ENCODE measurements around the gene SWSAP1. TPM values are rescaled to one million over a fixed set of nuclear protein-coding genes. Genes with fewer than 3 reads are reported as not detected.
"Not testable (repeated sequence)": the region's sequence is repeated elsewhere in the genome, so short reads cannot be mapped to it uniquely, and the experiment has no call there.

SWSAP1 gene
- total RNA-seq, 2 donors from 2014 or later: 2.6 to 2.9 TPM

- no peak for ATAC-seq
- peaks cover 2% of the 10 kb centered on the region for H3K36me3 Mint-ChIP-seq (ENCODE audit: low read depth)
- no peak for DNase-seq
- no peak overlapping the region for H3K4me3 Mint-ChIP-seq
- H3K27me3 Mint-ChIP-seq: peaks cover 9% of the 10 kb centered on the region
- peaks cover 38% of the 10 kb centered on the region for H3K4me1 Mint-ChIP-seq
- H3K9me3 ChIP-seq (ENCODE audit: control insufficient read depth, low read length, poor library complexity, severe bottlenecking): no peaks in the 10 kb centered on the region
- H3K27ac Mint-ChIP-seq: no peak overlapping the region
Observed at GRCh38 chr19:11377756-11378155, 3.3 kb downstream of the SWSAP1 start.

- H3K27ac Mint-ChIP-seq: peak overlapping the region; percentile 57
- H3K4me1 Mint-ChIP-seq: peaks cover 34% of the 10 kb centered on the region
- H3K27me3 Mint-ChIP-seq: peaks cover 13% of the 10 kb centered on the region
- no peak for ATAC-seq
- H3K4me3 Mint-ChIP-seq: no peak overlapping the region
- no peaks in the 10 kb centered on the region for H3K9me3 ChIP-seq (ENCODE audit: control insufficient read depth, low read length, poor library complexity, severe bottlenecking)
- DNase-seq: no peak
- peaks cover 2% of the 10 kb centered on the region for H3K36me3 Mint-ChIP-seq (ENCODE audit: low read depth)
Observed at GRCh38 chr19:11378319-11379189, 4.1 kb downstream of the SWSAP1 start.

GRCh38 chr19:11379269-11379845 lies 4.9 kb downstream of the SWSAP1 start:
- not testable (repeated sequence) for ATAC-seq; DNase-seq; H3K36me3 Mint-ChIP-seq (ENCODE audit: low read depth); H3K9me3 ChIP-seq (ENCODE audit: control insufficient read depth, low read length, poor library complexity, severe bottlenecking); H3K4me3 Mint-ChIP-seq
- Mint-ChIP-seq H3K4me1 (peaks cover 34% of the 10 kb centered on the region), H3K27me3 (peaks cover 13% of the 10 kb centered on the region), H3K27ac (peak overlapping the region; percentile 96)

GRCh38 chr19:11379857-11380350 lies 5.4 kb downstream of the SWSAP1 start:
- no peak for DNase-seq
- Mint-ChIP-seq H3K27me3 (peaks cover 13% of the 10 kb centered on the region), H3K36me3 (ENCODE audit: low read depth) (peaks cover 2% of the 10 kb centered on the region), H3K4me3 (peak overlapping the region; percentile 97), H3K4me1 (peaks cover 37% of the 10 kb centered on the region), H3K27ac (peak overlapping the region; percentile 96)
- ATAC-seq: no peak
- H3K9me3 ChIP-seq (ENCODE audit: control insufficient read depth, low read length, poor library complexity, severe bottlenecking): no peaks in the 10 kb centered on the region

- ATAC-seq (peak; percentile 90), DNase-seq (peak; percentile 92 to 96 (median 94))
- peaks cover 13% of the 10 kb centered on the region for H3K27me3 Mint-ChIP-seq
- H3K36me3 Mint-ChIP-seq (ENCODE audit: low read depth): peaks cover 2% of the 10 kb centered on the region
- peaks cover 33% of the 10 kb centered on the region for H3K4me1 Mint-ChIP-seq
- H3K9me3 ChIP-seq (ENCODE audit: control insufficient read depth, low read length, poor library complexity, severe bottlenecking): no peaks in the 10 kb centered on the region
- H3K4me3 Mint-ChIP-seq: peak overlapping the region; percentile 97
- H3K27ac Mint-ChIP-seq: peak overlapping the region; percentile 96
Observed at GRCh38 chr19:11380653-11381537, 6.4 kb downstream of the SWSAP1 start.

GRCh38 chr19:11382898-11383705 lies 8.6 kb downstream of the SWSAP1 start:
- H3K36me3 Mint-ChIP-seq (ENCODE audit: low read depth): no peaks in the 10 kb centered on the region
- ATAC-seq: no peak
- peaks cover 26% of the 10 kb centered on the region for H3K4me1 Mint-ChIP-seq
- peak overlapping the region; percentile 74 for H3K4me3 Mint-ChIP-seq
- H3K9me3 ChIP-seq (ENCODE audit: control insufficient read depth, low read length, poor library complexity, severe bottlenecking): no peaks in the 10 kb centered on the region
- peaks cover 13% of the 10 kb centered on the region for H3K27me3 Mint-ChIP-seq
- H3K27ac Mint-ChIP-seq: no peak overlapping the region
- peak in 2 of 3 donors; percentile 27 to 31 for DNase-seq

DNA sequence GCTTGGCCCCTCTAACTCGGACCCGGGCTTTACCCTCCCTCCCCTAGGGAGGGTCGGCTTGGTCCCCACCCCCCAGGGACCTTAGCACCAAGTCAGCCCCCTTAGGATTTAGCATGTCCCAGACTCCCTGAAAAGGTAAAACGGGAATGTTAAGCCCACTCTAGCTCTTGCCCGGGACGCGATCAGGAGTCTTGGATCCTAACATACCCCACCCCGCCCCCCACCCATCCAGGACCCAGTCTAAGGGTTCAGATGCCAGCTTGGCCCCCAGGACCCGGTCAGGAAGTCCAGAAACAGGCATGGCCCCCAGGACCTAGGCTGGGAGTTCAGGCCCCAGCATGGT lies 9.2 kb downstream of the SWSAP1 start:
- H3K36me3 Mint-ChIP-seq (ENCODE audit: low read depth): no peaks in the 10 kb centered on the region
- ATAC-seq: no peak
- H3K27ac Mint-ChIP-seq: no peak overlapping the region
- peaks cover 26% of the 10 kb centered on the region for H3K4me1 Mint-ChIP-seq
- peaks cover 13% of the 10 kb centered on the region for H3K27me3 Mint-ChIP-seq
- no peaks in the 10 kb centered on the region for H3K9me3 ChIP-seq (ENCODE audit: control insufficient read depth, low read length, poor library complexity, severe bottlenecking)
- no peak overlapping the region for H3K4me3 Mint-ChIP-seq
- no peak for DNase-seq

DNA sequence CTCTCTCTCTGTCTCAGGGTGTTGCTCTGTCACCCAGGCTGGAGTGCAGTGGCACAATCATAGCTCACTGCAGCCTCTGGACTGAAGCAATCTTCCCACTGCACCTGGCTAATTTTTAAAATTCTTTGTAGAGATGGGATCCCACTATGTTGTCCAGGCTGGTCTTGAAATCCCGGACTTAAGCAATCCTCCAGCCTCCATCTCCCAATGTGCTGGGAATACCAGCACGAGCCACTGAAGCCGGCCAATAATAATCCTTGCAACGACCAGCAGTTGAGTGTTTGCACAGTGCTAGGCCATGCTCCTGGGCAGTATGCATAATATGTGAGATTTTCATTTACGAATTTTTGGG lies 10.3 kb downstream of the SWSAP1 start:
- no peaks in the 10 kb centered on the region for H3K9me3 ChIP-seq (ENCODE audit: control insufficient read depth, low read length, poor library complexity, severe bottlenecking)
- H3K27me3 Mint-ChIP-seq: peaks cover 13% of the 10 kb centered on the region
- no peak overlapping the region for H3K27ac Mint-ChIP-seq
- no peaks in the 10 kb centered on the region for H3K36me3 Mint-ChIP-seq (ENCODE audit: low read depth)
- H3K4me1 Mint-ChIP-seq: peaks cover 26% of the 10 kb centered on the region
- DNase-seq: no peak
- no peak for ATAC-seq
- peak overlapping the region; percentile 45 for H3K4me3 Mint-ChIP-seq

- H3K27me3 Mint-ChIP-seq: peaks cover 7% of the 10 kb centered on the region
- no peaks in the 10 kb centered on the region for H3K9me3 ChIP-seq (ENCODE audit: control insufficient read depth, low read length, poor library complexity, severe bottlenecking)
- no peak overlapping the region for H3K4me3 Mint-ChIP-seq
- H3K36me3 Mint-ChIP-seq (ENCODE audit: low read depth): no peaks in the 10 kb centered on the region
- peaks cover 7% of the 10 kb centered on the region for H3K4me1 Mint-ChIP-seq
- peak; percentile 59 for ATAC-seq
- H3K27ac Mint-ChIP-seq: no peak overlapping the region
- no peak for DNase-seq
Observed at GRCh38 chr19:11387162-11388034, 12.9 kb downstream of the SWSAP1 start.

DNA sequence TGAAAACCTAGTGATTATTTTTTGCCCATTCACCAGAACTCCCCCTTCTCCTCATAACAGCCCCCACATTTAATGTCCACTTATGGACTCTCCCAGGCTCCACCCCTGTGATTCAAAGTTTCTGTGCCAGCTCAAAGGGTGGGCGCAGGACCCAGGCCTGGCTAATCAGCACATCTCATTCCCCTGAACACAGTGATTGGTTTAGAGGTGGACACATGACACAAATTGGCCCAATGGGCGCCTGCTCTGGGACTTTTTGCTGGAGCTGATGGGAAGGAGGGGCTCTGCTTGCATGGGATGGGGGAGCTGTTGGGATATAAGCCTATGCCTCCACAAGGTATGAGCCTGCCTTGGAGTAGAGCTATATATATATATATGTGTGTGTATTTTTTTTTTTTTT lies 15.9 kb downstream of the SWSAP1 start:
- no peak for ATAC-seq
- Mint-ChIP-seq H3K27ac (no peak overlapping the region), H3K4me1 (peaks cover 8% of the 10 kb centered on the region)

GRCh38 chr19:11390933-11391680 lies 16.6 kb downstream of the SWSAP1 start:
- peaks cover 14% of the 10 kb centered on the region for H3K27me3 Mint-ChIP-seq
- DNase-seq (no peak), ATAC-seq (no peak)
- H3K9me3 ChIP-seq (ENCODE audit: control insufficient read depth, low read length, poor library complexity, severe bottlenecking): no peaks in the 10 kb centered on the region
- no peak overlapping the region for H3K27ac Mint-ChIP-seq
- no peaks in the 10 kb centered on the region for H3K36me3 Mint-ChIP-seq (ENCODE audit: low read depth)
- peaks cover 8% of the 10 kb centered on the region for H3K4me1 Mint-ChIP-seq
- no peak overlapping the region for H3K4me3 Mint-ChIP-seq

More for the DNA sequence above, 15.9 kb downstream of the SWSAP1 start:
- no peaks in the 10 kb centered on the region for H3K9me3 ChIP-seq (ENCODE audit: control insufficient read depth, low read length, poor library complexity, severe bottlenecking)
- H3K4me3 Mint-ChIP-seq: no peak overlapping the region
- DNase-seq: no peak
- no peaks in the 10 kb centered on the region for H3K36me3 Mint-ChIP-seq (ENCODE audit: low read depth)
- H3K27me3 Mint-ChIP-seq: peaks cover 11% of the 10 kb centered on the region
